Skin epidermis (tissue), 12 donors: ENCODE data around the gene PLA2G1B.

Source experiments
- H3K27ac ChIP-seq, 21 experiments: fragments of 200-600 bp; sonication (generic) in 11 of 21; one replicate each; pipeline ENCODE4 v1.5.0; 2020; ENCODE audit warnings: mild to moderate bottlenecking in 3 of 21, inconsistent platforms in 2 of 21, moderate library complexity in 2 of 21
- H3K4me3 ChIP-seq, 7 experiments: fragments of 200-600 bp; sonication (generic) in 2 of 7; one replicate each; pipeline ENCODE4 v1.5.0; 2020; ENCODE audit warnings: inconsistent platforms in 2 of 7, mild to moderate bottlenecking in 2 of 7, moderate library complexity in 1 of 7

Gene PLA2G1B

GRCh38 chr12:120283318-120283717 is 44.3 kb downstream of the PLA2G1B start:
- Histone ChIP-seq H3K4me3 (no peak overlapping the region), H3K27ac (no peak overlapping the region)

GRCh38 chr12:120278137-120279069 is 49.2 kb downstream of the PLA2G1B start:
- no peak overlapping the region for H3K27ac ChIP-seq
- no peak overlapping the region for H3K4me3 ChIP-seq

- H3K4me3 ChIP-seq = no peak overlapping the region
Observed at GRCh38 chr12:120276734-120277133, 50.8 kb downstream of the PLA2G1B start.

More at GRCh38 chr12:120276734-120277133, 50.8 kb downstream of the PLA2G1B start:
- no peak overlapping the region for H3K27ac ChIP-seq
